Karpas-422 (cell line): Measurements from ENCODE around the gene BRSK2. TPM values are rescaled to one million over a fixed set of nuclear protein-coding genes. Genes with fewer than 3 reads are reported as not detected.

Source experiments
- DNase-seq: peaks from one replicate; pipeline ENCODE4 v3.0.0-alpha.2; 2015
- H2AFZ ChIP-seq: fragments of 200-600 bp; sonication (generic); 2 replicates; pipeline ENCODE4 v1.6.1; 2014; ENCODE audit warnings: antibody characterized with exemption, low read length, mixed read lengths
- H3K27ac ChIP-seq: fragments of 200-600 bp; sonication (generic); 2 replicates; pipeline ENCODE4 v1.5.1; 2014; ENCODE audit warnings: mild to moderate bottlenecking, low read length, moderate library complexity
- H3K27me3 ChIP-seq: fragments of 200-600 bp; sonication (generic); 2 replicates; pipeline ENCODE4 v1.6.1; 2014; ENCODE audit warnings: low read length, mixed read lengths
- H3K36me3 ChIP-seq: fragments of 200-600 bp; sonication (generic); 2 replicates; pipeline ENCODE4 v1.6.1; 2014; ENCODE audit warnings: low read length, mixed read lengths; ENCODE audit not compliant: insufficient read depth
- H3K4me1 ChIP-seq: fragments of 200-600 bp; sonication (generic); 2 replicates; pipeline ENCODE4 v1.6.1; 2014; ENCODE audit warnings: mild to moderate bottlenecking, low read length, mixed read lengths
- H3K4me2 ChIP-seq: fragments of 200-600 bp; sonication (generic); 2 replicates; pipeline ENCODE4 v1.6.1; 2014; ENCODE audit warnings: low read length, low read depth, mild to moderate bottlenecking; ENCODE audit not compliant: poor library complexity, severe bottlenecking
- H3K4me3 ChIP-seq: fragments of 200-600 bp; sonication (generic); 2 replicates; pipeline ENCODE4 v1.5.1; 2014; ENCODE audit warnings: mild to moderate bottlenecking, antibody characterized with exemption, low read length, mixed read lengths
- H3K79me2 ChIP-seq: fragments of 200-600 bp; sonication (generic); 2 replicates; pipeline ENCODE4 v1.6.1; 2014; ENCODE audit warnings: mild to moderate bottlenecking, low read length, mixed read lengths
- H3K9ac ChIP-seq: fragments of 200-600 bp; sonication (generic); 2 replicates; pipeline ENCODE4 v1.6.0; 2014; ENCODE audit warnings: low read length
- H3K9me2 ChIP-seq: fragments of 200-600 bp; sonication (generic), shearing (Covaris generic); replicated peaks from 2 replicates; pipeline ENCODE4 v1.6.0; 2014; ENCODE audit warnings: mild to moderate bottlenecking, low read length, moderate library complexity; ENCODE audit not compliant: insufficient read depth
- H3K9me3 ChIP-seq: fragments of 300-700, 200-600 bp; sonication (generic); 2 replicates; pipeline ENCODE4 v1.6.1; 2014; ENCODE audit warnings: low read length, mixed read lengths
- H4K20me1 ChIP-seq: fragments of 200-600 bp; sonication (generic); 2 replicates; pipeline ENCODE4 v1.6.1; 2014; ENCODE audit warnings: mild to moderate bottlenecking, antibody characterized with exemption, low read length, low read depth; ENCODE audit not compliant: insufficient read depth
- total RNA-seq: library from RNA; depleted of rRNA; stranded (reverse); fragments of >200 nt; shearing (Covaris generic); gene quantifications from 2 replicates; pipeline ENCODE4 v1.2.3, GENCODE V29; 2014; ENCODE audit warnings: low replicate concordance

BRSK2 gene
- total RNA-seq, 1 experiment from 2014 or later: not detected

DNA sequence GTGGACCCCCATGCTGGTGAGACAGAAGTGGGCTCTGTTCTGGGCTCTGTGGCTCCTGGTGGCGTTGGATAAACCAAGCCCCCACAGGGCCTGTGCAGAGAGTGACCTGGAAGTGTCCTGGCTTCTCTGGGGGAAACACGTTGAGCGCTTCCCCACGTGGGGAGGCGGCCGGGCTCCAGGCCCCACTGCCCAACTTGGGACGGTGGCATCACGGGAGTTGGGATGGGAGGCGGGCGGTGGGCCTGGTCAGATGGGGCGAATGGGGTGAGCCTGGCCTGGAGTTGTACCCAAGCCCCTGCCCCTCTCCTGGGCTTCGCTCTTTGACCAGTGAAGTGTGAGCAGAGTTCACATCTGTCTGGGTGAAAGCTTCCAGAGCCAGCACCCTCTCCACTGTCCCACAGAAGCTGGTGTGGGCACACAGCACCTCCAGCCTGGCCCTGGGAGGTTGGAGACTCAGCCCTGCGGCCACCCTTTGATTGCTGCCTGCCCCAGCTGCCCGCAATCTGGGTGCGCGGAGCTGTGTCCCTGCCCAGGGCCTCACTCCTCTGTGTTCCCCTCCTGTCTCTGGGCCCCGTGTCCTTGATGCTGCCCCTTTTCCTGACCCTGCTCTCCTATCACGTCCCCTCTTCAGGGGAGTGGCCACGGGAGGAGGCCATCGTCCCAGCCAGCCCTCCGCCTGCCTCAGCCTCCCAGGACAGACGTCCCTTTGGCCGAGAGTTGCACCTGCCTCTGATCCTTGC lies 14.2 kb downstream of the BRSK2 start:
- H3K9me2 ChIP-seq: no peaks in the 10 kb centered on the region
- H3K4me1 ChIP-seq: peaks cover 2% of the 10 kb centered on the region; the same call in 1 of the 2 replicates
- H3K36me3 ChIP-seq: no peaks in the 10 kb centered on the region
- no peak overlapping the region for H3K4me2 ChIP-seq
- H3K27ac ChIP-seq: no peak overlapping the region
- H3K4me3 ChIP-seq: no peak overlapping the region
- H3K9ac ChIP-seq: no peak overlapping the region
- no peak for DNase-seq
- no peaks in the 10 kb centered on the region for H3K9me3 ChIP-seq
- H3K27me3 ChIP-seq: no peaks in the 10 kb centered on the region
- no peak overlapping the region for H2AFZ ChIP-seq
- no peaks in the 10 kb centered on the region for H3K79me2 ChIP-seq
- peaks cover 8% of the 10 kb centered on the region; the same call in 1 of the 2 replicates for H4K20me1 ChIP-seq

DNA sequence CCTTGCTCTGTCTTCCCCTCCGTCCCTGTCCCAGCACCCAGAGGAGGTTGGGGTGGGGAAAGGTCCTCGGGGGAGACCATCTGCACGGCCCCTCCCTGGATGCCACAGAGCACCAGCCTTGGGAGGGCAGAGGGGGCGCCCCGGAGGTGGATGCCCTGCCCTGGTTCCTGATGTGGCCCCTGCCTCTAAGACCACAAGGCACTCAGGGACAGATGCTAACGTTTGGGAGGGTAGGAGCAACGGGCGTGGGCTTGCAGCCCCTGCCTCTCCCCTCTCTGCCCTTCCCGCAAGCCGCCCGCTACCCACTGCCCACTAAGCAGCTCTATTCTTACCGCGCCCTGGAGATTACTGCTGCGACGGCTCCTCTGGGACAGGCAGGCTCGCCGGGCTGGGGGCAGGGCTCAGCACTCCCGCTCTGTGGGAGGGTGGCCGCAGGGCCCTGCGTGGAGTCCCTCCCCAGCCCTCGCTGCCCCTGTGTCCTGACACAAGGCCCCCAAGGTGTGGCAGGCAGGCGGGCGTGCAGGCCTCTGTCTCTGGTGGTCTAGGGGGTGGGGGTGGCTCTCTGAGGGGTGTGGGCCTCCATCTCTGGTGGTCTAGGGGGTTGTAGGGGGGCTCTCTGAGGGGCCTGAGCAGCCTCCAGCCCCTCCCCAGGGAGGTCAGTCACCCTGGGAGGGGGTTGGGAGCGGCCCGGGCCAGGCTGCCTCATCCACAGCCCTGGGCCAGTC lies 14.9 kb downstream of the BRSK2 start:
- no peak overlapping the region for H3K9ac ChIP-seq
- H3K4me1 ChIP-seq: peaks cover 2% of the 10 kb centered on the region; the same call in 1 of the 2 replicates
- H3K79me2 ChIP-seq: no peaks in the 10 kb centered on the region
- no peaks in the 10 kb centered on the region for H3K9me2 ChIP-seq
- H3K9me3 ChIP-seq: no peaks in the 10 kb centered on the region
- H3K27me3 ChIP-seq: no peaks in the 10 kb centered on the region
- H3K36me3 ChIP-seq: no peaks in the 10 kb centered on the region
- H3K4me3 ChIP-seq: no peak overlapping the region
- H3K27ac ChIP-seq: no peak overlapping the region
- H3K4me2 ChIP-seq: no peak overlapping the region
- DNase-seq: no peak
- no peak overlapping the region for H2AFZ ChIP-seq
- peaks cover 8% of the 10 kb centered on the region; the same call in 1 of the 2 replicates for H4K20me1 ChIP-seq

DNA sequence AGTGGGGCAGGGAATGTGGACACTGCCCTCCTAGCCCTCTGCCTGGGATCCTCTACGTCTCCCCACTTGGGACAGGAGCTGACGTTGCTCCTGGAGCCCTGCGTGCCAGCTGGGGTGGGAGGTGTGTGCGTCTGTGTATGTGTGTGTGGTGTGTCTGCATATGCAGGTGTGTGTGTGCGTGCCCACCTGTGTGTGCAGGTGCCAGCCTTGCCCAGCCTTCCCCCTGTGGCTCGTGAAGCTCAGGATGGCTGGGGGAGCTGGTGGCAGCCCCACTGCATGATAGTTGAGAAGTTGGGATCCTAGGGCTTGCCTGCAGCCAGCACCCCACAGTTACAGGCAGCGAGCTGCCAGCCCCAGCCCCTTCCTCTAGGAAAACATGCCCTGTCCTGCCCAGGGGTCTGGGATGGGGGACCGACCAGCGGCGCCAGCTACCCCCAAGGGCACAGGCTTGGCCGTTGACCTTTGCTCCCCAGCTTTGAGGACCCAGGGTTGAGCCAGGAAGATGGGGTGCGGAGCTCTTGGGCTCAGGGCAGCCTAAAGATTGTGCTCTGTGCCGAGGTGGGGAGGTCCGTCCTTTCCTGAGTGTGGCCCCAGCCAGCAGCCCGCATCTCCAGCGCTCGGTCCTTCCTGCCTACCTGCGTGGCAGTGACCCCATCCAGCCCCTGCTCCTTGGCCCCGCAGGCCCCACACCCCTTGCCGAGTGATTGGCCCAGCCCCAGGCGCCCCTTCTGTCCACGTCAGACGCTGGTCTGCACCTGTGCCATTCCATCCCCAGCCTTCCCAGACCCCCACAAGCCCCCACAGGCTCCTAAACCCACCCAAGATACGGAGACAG lies 15.7 kb downstream of the BRSK2 start:
- Histone ChIP-seq H2AFZ (no peak overlapping the region), H3K9me3 (no peaks in the 10 kb centered on the region), H3K79me2 (no peaks in the 10 kb centered on the region), H3K4me2 (no peak overlapping the region), H3K36me3 (no peaks in the 10 kb centered on the region), H3K4me3 (no peak overlapping the region), H3K27ac (no peak overlapping the region), H3K4me1 (peaks cover 2% of the 10 kb centered on the region; the same call in 1 of the 2 replicates), H4K20me1 (peaks cover 8% of the 10 kb centered on the region; the same call in 1 of the 2 replicates), H3K27me3 (no peaks in the 10 kb centered on the region), H3K9me2 (no peaks in the 10 kb centered on the region), H3K9ac (no peak overlapping the region)
- DNase-seq: no peak

DNA sequence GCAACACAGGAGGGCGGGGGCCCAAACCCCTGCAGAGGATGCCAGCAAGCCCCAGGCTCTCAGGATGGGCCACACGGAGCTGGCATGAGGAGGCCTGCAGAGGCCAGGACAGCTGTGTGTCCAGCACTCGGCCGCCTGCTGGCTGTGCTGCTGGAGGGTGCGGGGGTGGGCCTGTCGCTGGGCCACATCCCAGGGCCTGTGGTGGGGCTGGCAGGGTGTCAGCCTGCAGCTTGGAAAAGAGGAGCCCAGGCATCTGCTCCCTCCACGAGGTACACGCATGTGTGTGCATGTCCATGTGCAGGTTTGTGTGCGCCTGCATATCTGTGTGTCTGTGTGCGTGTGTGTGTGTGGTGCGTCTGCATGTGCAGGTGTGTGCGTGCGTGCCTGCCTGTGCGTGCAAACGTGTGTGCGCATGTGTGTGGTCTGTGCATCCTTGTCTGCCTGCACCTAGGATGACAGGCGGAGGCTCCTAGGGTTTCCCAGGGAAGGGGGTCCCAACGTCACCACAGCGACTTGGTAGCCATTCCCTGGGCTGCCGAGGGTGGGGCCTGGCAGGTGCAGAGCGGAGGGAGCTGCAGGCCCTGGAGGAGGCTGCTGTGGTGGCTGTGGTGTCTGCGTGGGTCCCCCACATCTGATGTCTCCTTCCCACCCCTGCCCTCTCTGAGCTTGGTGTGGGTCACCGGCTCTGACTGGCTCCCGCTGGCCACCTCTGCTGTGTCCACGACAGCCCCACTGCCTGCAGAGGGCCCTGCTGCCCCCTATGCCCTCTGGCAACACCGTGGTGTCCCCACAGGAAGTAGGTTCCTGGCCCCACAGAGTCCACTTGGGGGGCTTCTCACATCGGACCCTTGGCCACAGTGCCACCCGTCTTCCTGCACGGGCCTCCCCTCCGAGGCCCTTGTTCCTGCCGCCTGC lies 17.1 kb downstream of the BRSK2 start:
- no peak overlapping the region for H3K4me2 ChIP-seq
- H3K79me2 ChIP-seq: no peaks in the 10 kb centered on the region
- no peak overlapping the region for H3K4me3 ChIP-seq
- peaks cover 2% of the 10 kb centered on the region; the same call in 1 of the 2 replicates for H3K4me1 ChIP-seq
- no peak for DNase-seq
- no peaks in the 10 kb centered on the region for H3K9me3 ChIP-seq
- no peak overlapping the region for H3K27ac ChIP-seq
- 0 out of 2 replicates have a peak, but pooled peaks cover 2% of the 10 kb centered on the region for H4K20me1 ChIP-seq
- H3K36me3 ChIP-seq: no peaks in the 10 kb centered on the region
- H3K9me2 ChIP-seq: no peaks in the 10 kb centered on the region
- H3K27me3 ChIP-seq: no peaks in the 10 kb centered on the region
- no peak overlapping the region for H3K9ac ChIP-seq
- no peak overlapping the region for H2AFZ ChIP-seq

DNA sequence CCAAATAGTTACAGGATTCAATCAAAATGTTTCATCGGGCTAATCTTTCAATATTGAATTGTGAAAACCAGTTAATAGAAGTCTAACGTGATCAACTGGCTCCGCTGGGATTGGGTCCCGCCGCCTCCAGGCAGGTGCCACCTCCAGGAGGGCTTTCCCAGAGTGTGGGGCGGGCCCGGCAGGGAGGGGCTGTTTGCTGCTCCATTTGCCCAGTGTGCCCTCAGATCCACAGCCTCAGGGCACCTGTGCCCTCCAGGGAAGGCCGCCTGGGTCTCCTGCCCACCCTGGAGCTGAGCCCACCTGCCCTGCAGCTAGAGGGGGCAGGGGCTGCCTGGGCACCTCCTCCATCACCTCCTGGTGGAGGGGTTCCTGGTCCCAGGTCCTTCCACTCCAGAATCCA lies 17.9 kb downstream of the BRSK2 start:
- no peak overlapping the region for H3K9ac ChIP-seq
- H3K4me2 ChIP-seq: no peak overlapping the region
- H3K79me2 ChIP-seq: no peaks in the 10 kb centered on the region
- DNase-seq: no peak
- no peaks in the 10 kb centered on the region for H3K36me3 ChIP-seq
- H3K27me3 ChIP-seq: no peaks in the 10 kb centered on the region
- H3K27ac ChIP-seq: no peak overlapping the region
- H4K20me1 ChIP-seq: no peaks in the 10 kb centered on the region
- H3K9me3 ChIP-seq: no peaks in the 10 kb centered on the region
- no peak overlapping the region for H2AFZ ChIP-seq
- no peak overlapping the region for H3K4me3 ChIP-seq
- H3K9me2 ChIP-seq: no peaks in the 10 kb centered on the region
- peaks cover 2% of the 10 kb centered on the region; the same call in 1 of the 2 replicates for H3K4me1 ChIP-seq

DNA sequence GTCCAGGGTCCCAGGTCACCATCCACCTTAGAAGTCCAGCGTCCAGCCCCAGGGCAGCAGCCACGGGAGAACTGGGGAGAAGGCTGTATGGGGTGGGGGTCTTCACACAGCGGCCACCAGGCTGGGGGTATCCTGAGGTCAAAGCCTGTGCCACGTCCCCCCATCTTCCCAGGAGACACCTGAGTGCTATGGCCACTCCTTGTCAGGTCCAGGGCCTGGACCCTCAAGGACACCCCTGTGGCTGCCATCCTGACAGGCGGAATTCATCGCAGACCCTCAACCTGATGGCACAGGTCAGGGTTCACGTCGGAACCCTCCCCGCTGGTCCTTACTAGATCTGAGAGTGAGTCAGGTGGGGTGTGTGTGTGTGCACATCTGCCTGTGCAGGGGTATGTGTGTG lies 18.6 kb downstream of the BRSK2 start:
- no peaks in the 10 kb centered on the region for H3K27me3 ChIP-seq
- H4K20me1 ChIP-seq: no peaks in the 10 kb centered on the region
- no peak for DNase-seq
- no peak overlapping the region for H3K4me2 ChIP-seq
- no peaks in the 10 kb centered on the region for H3K9me3 ChIP-seq
- no peak overlapping the region for H3K27ac ChIP-seq
- H3K36me3 ChIP-seq: no peaks in the 10 kb centered on the region
- H3K4me1 ChIP-seq: no peaks in the 10 kb centered on the region
- no peak overlapping the region for H3K4me3 ChIP-seq
- H3K9ac ChIP-seq: no peak overlapping the region
- no peak overlapping the region for H2AFZ ChIP-seq
- H3K79me2 ChIP-seq: no peaks in the 10 kb centered on the region
- no peaks in the 10 kb centered on the region for H3K9me2 ChIP-seq

DNA sequence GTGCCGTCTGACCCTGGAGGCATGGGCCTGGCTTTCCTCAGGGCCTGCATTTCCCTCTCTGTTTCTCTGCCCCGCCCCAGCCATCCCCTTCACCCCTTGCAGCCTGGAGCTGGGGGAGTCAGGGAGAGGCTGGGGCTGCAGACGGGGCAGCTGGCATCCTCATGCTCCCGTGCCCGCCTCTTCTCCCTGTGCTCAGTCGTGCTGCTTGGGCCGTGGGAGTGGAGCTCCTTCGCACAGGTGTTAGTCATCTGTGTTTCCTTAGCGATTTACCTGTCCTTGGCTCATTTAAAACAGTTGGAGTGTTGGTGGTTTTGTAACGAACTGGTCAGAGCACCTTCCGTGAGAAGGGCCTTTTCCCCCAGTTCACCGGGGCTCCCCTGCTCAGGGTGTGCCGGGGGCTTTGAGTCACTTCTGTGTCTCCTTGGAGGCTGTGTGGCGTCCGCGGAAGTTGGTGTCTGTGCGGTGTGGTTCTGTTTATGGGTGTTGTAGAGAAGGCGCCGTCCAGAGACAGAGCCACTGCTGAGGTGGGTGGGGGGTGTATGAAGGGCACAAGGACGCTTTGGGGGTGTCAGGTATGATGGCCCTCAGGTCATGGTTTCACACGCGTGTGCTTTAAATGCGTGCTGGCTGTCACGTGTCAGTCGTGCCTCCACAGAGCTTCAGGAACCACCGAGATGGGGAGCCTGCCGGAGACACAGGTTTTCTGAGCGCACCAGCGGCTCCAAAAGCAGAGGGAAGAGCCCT lies 19.5 kb downstream of the BRSK2 start:
- Histone ChIP-seq H3K27me3 (no peaks in the 10 kb centered on the region), H3K4me3 (no peak overlapping the region), H3K4me2 (no peak overlapping the region), H3K9ac (no peak overlapping the region), H3K79me2 (no peaks in the 10 kb centered on the region), H2AFZ (no peak overlapping the region), H3K36me3 (no peaks in the 10 kb centered on the region), H4K20me1 (no peaks in the 10 kb centered on the region), H3K9me3 (no peaks in the 10 kb centered on the region), H3K9me2 (no peaks in the 10 kb centered on the region), H3K27ac (no peak overlapping the region), H3K4me1 (no peaks in the 10 kb centered on the region)
- DNase-seq: no peak
